HepG2 (cell line): Measurements from ENCODE around the gene TCF25. TPM values are rescaled to one million over a fixed set of nuclear protein-coding genes. Genes with fewer than 3 reads are reported as not detected.

Experiments
- CREM ChIP-seq, 2 experiments: sonication (generic) in 1 of 2; formaldehyde crosslinking in 1 of 2; IDR thresholded peaks; 2 replicates each; pipeline versions ENCODE4 v1.4.0 to v1.6.1; 2016 to 2020; ENCODE audit warnings: antibody characterized with exemption in 1 of 2, mild to moderate bottlenecking in 1 of 2, missing genetic modification reagents in 1 of 2
- FOXJ3 ChIP-seq: sonication (generic); formaldehyde crosslinking; IDR thresholded peaks from 2 replicates; pipeline ENCODE4 v1.4.0; 2020; ENCODE audit warnings: missing genetic modification reagents, mild to moderate bottlenecking, borderline replicate concordance
- KLF9 ChIP-seq: IDR thresholded peaks from 2 replicates; pipeline ENCODE4 v1.6.1; 2016; ENCODE audit warnings: low read depth
- MXD4 ChIP-seq: IDR thresholded peaks from 2 replicates; pipeline ENCODE4 v1.6.1; 2016; ENCODE audit warnings: mild to moderate bottlenecking, missing biosample characterization, missing genetic modification reagents
- MYC ChIP-seq: sonication (generic); formaldehyde crosslinking; IDR thresholded peaks from 2 replicates; pipeline ENCODE4 v1.9.0; 2021; ENCODE audit warnings: missing genetic modification reagents, borderline replicate concordance
- NFKBIZ ChIP-seq: IDR thresholded peaks from 2 replicates; pipeline ENCODE4 v1.6.1; 2018; ENCODE audit warnings: missing genetic modification reagents, missing compliant biosample characterization
- NR2F1 ChIP-seq, 2 experiments: fragments of 450-650 bp in 1 of 2; formaldehyde crosslinking in 1 of 2; IDR thresholded peaks; 2 replicates each; pipeline versions ENCODE4 v1.5.0 to v1.6.1; 2016 to 2020; ENCODE audit warnings: mild to moderate bottlenecking in 1 of 2, missing compliant biosample characterization in 1 of 2, missing genetic modification reagents in 1 of 2, moderate library complexity in 1 of 2
- SMYD3 ChIP-seq: sonication (generic); formaldehyde crosslinking; IDR thresholded peaks from 2 replicates; pipeline ENCODE4 v1.8.1; 2023; ENCODE audit warnings: mild to moderate bottlenecking, missing genetic modification reagents
- SOX13 ChIP-seq, 3 experiments: fragments of 450-650 bp in 1 of 3; sonication (generic) in 1 of 3; formaldehyde crosslinking in 1 of 3; IDR thresholded peaks in 2 of 3; conservative IDR thresholded peaks in 1 of 3; 2 replicates each; pipeline versions ENCODE4 v1.5.0 to v1.6.1; 2016 to 2020; ENCODE audit warnings: antibody characterized with exemption in 1 of 3, mild to moderate bottlenecking in 1 of 3, missing compliant biosample characterization in 1 of 3, missing genetic modification reagents in 1 of 3, moderate library complexity in 1 of 3
- ZC3H4 ChIP-seq: sonication (generic); formaldehyde crosslinking; IDR thresholded peaks from 2 replicates; pipeline ENCODE4 v1.4.0; 2020; ENCODE audit warnings: missing genetic modification reagents, borderline replicate concordance
- ZNF510 ChIP-seq: sonication (generic); formaldehyde crosslinking; IDR thresholded peaks from 2 replicates; pipeline ENCODE4 v1.4.0; 2020; ENCODE audit warnings: low read depth, mild to moderate bottlenecking, missing genetic modification reagents
- ZNF781 ChIP-seq: sonication (generic); formaldehyde crosslinking; IDR thresholded peaks from 2 replicates; pipeline ENCODE4 v1.5.1; 2020; ENCODE audit warnings: borderline replicate concordance, mild to moderate bottlenecking, missing genetic modification reagents; ENCODE audit errors: not compliant biosample characterization
- ZNF839 ChIP-seq: sonication (generic); formaldehyde crosslinking; IDR thresholded peaks from 2 replicates; pipeline ENCODE4 v1.4.0; 2020; ENCODE audit warnings: missing genetic modification reagents, mild to moderate bottlenecking, borderline replicate concordance
- polyA plus RNA-seq, 8 experiments: library from polyadenylated mRNA; depleted of rRNA in 3 of 8; stranded (reverse) in 7 of 8; unstranded in 1 of 8; fragments of >200 nt; fragmentation: Illumina TruSeq in 4 of 8; extraction: Trizol in 4 of 8; gene quantifications; 2 replicates each; pipeline versions ENCODE4 v1.2.1 to v1.2.3, GENCODE V29; 2011 to 2016; ENCODE audit warnings: low read depth in 4 of 8, missing spikeins in 1 of 8, mixed read lengths in 1 of 8; ENCODE audit not compliant: insufficient read depth in 1 of 8
- total RNA-seq, 5 experiments: library from RNA; depleted of rRNA; stranded (reverse); fragments of >200 nt; fragmentation: Illumina TruSeq; extraction: Trizol; gene quantifications; 2 replicates each; pipeline ENCODE4 v1.2.3, GENCODE V29; 2016; ENCODE audit warnings: low read depth in 1 of 5
- TF ChIP-seq, protein P1 (sequence below): sonication (generic); formaldehyde crosslinking; IDR thresholded peaks from 2 replicates; pipeline ENCODE4 v1.4.0; 2020; ENCODE audit warnings: mild to moderate bottlenecking, missing genetic modification reagents
- TF ChIP-seq, protein P2 (sequence below): sonication (generic); formaldehyde crosslinking; IDR thresholded peaks from 2 replicates; pipeline ENCODE4 v1.8.0; 2022; ENCODE audit warnings: mild to moderate bottlenecking, missing genetic modification reagents, borderline replicate concordance
- TF ChIP-seq, protein P3 (sequence below): sonication (generic); formaldehyde crosslinking; IDR thresholded peaks from 2 replicates; pipeline ENCODE4 v1.5.1; 2020; ENCODE audit warnings: mild to moderate bottlenecking, missing genetic modification reagents, borderline replicate concordance

Gene TCF25
- total and polyA plus RNA-seq, 2 of the 13 experiments (the other 11 are each of a cell fraction or from before 2014, with no cell fraction given): 138 to 206 TPM

DNA sequence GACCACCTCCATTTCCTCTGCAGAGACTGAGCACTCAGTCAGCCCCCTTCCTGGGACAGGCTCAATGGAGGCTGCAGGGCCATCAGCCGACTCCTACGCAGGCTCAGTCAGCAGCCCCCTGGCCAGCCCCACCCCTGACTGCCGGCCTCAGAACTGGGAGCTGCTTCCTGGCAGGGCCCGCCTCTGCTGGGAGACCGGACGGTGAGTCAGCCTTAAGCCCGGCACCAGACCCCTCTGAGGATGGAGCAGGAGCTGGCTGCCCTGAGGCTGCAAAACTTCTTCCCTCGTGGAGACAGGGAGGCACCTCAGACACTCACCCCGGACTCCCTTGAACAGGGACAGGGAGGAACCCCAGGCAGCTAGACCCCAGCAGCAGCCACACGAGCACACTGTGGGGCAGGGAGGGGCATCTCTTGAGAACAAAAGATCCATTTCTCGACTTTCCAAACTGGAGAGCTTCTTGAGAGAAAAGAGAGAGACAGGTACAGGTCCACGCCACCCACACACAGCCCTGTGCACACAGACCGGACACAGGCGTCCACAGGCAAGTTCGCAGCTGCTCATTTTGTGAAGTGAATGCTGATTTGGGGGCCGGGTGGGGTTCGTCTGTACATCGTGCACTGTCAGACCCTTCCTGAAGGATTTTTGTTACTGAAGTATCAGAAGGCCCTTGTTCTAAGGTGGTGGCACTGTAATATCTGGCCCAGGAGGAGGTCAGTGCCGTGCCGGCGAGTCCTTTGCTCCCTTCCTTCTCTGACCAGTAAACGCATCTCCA lies 48.5 kb downstream of the TCF25 start (continued):
- no peak for TF ChIP-seq ZNF510 (CRISPR knock-in tag)
- TF ChIP-seq NR2F1 (CRISPR knock-in tag; IDR thresholded peaks at IDR 0.05): no peak
- TF ChIP-seq SOX13 (IDR thresholded peaks at IDR 0.05): 0 out of 2 replicates have a peak, but pooled peaks have one; percentile 59
- peak in 1 of 2 experiments; percentile 57; a peak in 2 of 4 replicates for TF ChIP-seq SOX13 (CRISPR knock-in tag; conservative IDR thresholded peaks at IDR 0.05 in 1 of 2, IDR thresholded peaks at IDR 0.05 in 1 of 2)
- TF ChIP-seq, protein P1, sequence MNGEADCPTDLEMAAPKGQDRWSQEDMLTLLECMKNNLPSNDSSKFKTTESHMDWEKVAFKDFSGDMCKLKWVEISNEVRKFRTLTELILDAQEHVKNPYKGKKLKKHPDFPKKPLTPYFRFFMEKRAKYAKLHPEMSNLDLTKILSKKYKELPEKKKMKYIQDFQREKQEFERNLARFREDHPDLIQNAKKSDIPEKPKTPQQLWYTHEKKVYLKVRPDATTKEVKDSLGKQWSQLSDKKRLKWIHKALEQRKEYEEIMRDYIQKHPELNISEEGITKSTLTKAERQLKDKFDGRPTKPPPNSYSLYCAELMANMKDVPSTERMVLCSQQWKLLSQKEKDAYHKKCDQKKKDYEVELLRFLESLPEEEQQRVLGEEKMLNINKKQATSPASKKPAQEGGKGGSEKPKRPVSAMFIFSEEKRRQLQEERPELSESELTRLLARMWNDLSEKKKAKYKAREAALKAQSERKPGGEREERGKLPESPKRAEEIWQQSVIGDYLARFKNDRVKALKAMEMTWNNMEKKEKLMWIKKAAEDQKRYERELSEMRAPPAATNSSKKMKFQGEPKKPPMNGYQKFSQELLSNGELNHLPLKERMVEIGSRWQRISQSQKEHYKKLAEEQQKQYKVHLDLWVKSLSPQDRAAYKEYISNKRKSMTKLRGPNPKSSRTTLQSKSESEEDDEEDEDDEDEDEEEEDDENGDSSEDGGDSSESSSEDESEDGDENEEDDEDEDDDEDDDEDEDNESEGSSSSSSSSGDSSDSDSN (CRISPR knock-in tag): peak; percentile 94
- no peak; the same call in 1 of the 2 replicates for TF ChIP-seq MYC (CRISPR knock-in tag)
- TF ChIP-seq, protein P2, sequence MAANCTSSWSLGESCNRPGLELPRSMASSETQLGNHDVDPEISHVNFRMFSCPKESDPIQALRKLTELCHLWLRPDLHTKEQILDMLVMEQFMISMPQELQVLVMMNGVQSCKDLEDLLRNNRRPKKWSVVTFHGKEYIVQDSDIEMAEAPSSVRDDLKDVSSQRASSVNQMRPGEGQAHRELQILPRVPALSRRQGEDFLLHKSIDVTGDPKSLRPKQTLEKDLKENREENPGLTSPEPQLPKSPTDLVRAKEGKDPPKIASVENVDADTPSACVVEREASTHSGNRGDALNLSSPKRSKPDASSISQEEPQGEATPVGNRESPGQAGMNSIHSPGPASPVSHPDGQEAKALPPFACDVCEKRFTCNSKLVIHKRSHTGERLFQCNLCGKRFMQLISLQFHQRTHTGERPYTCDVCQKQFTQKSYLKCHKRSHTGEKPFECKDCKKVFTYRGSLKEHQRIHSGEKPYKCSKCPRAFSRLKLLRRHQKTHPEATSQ (CRISPR knock-in tag): 0 out of 2 replicates have a peak, but pooled peaks have one; percentile 16
- TF ChIP-seq, protein P3, sequence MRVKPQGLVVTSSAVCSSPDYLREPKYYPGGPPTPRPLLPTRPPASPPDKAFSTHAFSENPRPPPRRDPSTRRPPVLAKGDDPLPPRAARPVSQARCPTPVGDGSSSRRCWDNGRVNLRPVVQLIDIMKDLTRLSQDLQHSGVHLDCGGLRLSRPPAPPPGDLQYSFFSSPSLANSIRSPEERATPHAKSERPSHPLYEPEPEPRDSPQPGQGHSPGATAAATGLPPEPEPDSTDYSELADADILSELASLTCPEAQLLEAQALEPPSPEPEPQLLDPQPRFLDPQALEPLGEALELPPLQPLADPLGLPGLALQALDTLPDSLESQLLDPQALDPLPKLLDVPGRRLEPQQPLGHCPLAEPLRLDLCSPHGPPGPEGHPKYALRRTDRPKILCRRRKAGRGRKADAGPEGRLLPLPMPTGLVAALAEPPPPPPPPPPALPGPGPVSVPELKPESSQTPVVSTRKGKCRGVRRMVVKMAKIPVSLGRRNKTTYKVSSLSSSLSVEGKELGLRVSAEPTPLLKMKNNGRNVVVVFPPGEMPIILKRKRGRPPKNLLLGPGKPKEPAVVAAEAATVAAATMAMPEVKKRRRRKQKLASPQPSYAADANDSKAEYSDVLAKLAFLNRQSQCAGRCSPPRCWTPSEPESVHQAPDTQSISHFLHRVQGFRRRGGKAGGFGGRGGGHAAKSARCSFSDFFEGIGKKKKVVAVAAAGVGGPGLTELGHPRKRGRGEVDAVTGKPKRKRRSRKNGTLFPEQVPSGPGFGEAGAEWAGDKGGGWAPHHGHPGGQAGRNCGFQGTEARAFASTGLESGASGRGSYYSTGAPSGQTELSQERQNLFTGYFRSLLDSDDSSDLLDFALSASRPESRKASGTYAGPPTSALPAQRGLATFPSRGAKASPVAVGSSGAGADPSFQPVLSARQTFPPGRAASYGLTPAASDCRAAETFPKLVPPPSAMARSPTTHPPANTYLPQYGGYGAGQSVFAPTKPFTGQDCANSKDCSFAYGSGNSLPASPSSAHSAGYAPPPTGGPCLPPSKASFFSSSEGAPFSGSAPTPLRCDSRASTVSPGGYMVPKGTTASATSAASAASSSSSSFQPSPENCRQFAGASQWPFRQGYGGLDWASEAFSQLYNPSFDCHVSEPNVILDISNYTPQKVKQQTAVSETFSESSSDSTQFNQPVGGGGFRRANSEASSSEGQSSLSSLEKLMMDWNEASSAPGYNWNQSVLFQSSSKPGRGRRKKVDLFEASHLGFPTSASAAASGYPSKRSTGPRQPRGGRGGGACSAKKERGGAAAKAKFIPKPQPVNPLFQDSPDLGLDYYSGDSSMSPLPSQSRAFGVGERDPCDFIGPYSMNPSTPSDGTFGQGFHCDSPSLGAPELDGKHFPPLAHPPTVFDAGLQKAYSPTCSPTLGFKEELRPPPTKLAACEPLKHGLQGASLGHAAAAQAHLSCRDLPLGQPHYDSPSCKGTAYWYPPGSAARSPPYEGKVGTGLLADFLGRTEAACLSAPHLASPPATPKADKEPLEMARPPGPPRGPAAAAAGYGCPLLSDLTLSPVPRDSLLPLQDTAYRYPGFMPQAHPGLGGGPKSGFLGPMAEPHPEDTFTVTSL (CRISPR knock-in tag): 0 out of 2 replicates have a peak, but pooled peaks have one; percentile 40
- TF ChIP-seq KLF9: no peak; the same call in 1 of the 2 replicates
- no peak for TF ChIP-seq SMYD3 (CRISPR knock-in tag)
- no peak for TF ChIP-seq FOXJ3 (CRISPR knock-in tag)
- 0 out of 2 replicates have a peak, but pooled peaks have one; percentile 16 for TF ChIP-seq CREM (IDR thresholded peaks at IDR 0.05)
- no peak for TF ChIP-seq CREM (CRISPR knock-in tag; IDR thresholded peaks at IDR 0.05)
- TF ChIP-seq ZC3H4 (CRISPR knock-in tag): peak; percentile 76
- 0 out of 2 replicates have a peak, but pooled peaks have one; percentile 64 for TF ChIP-seq MXD4 (CRISPR knock-in tag)
- TF ChIP-seq ZNF781 (CRISPR knock-in tag): no peak
- TF ChIP-seq NFKBIZ (CRISPR knock-in tag): peak; percentile 78; the same call in 1 of the 2 replicates
- peak; percentile 50; the same call in 1 of the 2 replicates for TF ChIP-seq ZNF839
